Left lobe of liver (tissue), 2 donors: Measurements from ENCODE around the gene NOX5. TPM values are rescaled to one million over a fixed set of nuclear protein-coding genes. Genes with fewer than 3 reads are reported as not detected.

ENCODE experiments used
- ATAC-seq: fragments of 200-7000 bp; cut with Tn5 transposase; one replicate; pipeline ENCODE4 v1.9.1; 2020; ENCODE audit warnings: mild to moderate bottlenecking, moderate library complexity
- DNase-seq: peaks from one replicate; pipeline ENCODE4 v3.0.0-alpha.2; 2020; ENCODE audit warnings: low spot score
- total RNA-seq: library from RNA; stranded (reverse); gene quantifications from one replicate; pipeline ENCODE4 v1.2.1, GENCODE V29; 2021
- donor health status: DM: no; HTN: no; CAD: no; lungs with moderate emphysema.
- donor health status: DM: no; HTN: yes; CAD: no.

NOX5 gene
- total RNA-seq, 1 donor from 2014 or later = 0.13 TPM

GRCh38 chr15:69096196-69096595 lies 81.7 kb downstream of the NOX5 start:
- ATAC-seq (no peak), DNase-seq (no peak)

DNA sequence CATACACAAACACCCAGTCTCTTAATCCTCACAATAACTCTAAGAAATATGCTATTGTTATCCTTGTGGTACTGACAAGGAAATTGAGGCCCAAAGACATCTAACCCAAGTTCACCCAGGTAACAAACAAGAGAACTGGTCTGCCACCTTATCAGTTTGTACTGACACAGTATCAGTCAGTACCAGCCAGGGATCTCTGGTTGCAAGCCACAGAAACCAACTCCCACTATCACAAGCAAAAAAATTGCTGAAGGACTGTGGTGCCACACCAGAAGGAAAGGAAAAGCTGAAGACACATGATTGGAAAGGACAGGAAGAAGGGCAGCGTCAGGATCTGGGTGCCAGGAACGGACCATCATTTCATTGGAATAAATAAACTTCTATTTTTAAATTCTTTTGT lies 82.1 kb downstream of the NOX5 start:
- ATAC-seq (no peak), DNase-seq (no peak)

DNA sequence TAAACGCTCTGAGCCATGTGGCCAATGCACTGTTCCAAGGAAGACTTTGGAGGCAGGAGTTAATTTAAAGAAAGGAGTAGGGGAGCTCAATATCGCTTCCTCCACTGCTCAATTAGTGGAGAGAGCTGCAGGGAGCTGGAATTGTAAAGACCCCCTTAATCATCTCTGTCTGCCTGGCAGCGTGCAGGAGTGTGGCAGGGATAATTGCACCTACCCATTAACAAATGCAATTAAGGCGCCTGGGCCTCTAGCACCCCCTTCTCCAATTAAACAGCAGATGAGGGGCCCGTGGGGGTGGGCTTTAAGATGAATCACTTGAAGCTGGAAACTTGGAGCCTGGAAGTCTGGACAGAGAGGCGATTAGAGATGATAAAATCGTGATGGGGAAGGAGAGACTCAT lies 84.3 kb downstream of the NOX5 start:
- ATAC-seq (no peak), DNase-seq (no peak)

GRCh38 chr15:69099941-69100340 lies 85.4 kb downstream of the NOX5 start:
- DNase-seq (no peak), ATAC-seq (no peak)

DNA sequence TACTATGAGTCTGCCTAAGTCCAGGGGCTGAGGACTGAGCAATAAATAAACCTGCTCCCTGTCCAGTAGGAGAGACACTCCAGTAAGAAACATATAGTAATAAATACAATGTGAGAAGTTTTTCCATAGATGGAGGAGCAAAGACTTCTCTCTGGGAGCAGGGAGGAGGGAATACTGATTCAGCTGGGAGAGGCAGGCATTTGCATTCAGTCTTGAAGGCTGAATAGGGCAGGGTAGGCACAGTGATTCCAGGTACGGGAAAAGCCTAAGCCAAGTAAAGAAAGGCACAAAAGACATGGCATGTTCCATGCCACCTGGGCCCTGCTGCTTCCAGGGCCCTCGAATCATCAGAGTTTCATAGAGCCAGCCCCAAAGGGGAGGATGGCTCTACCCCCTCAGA lies 86.3 kb downstream of the NOX5 start:
- DNase-seq = no peak
- no peak for ATAC-seq

- DNase-seq = no peak
- ATAC-seq = no peak
These were observed 89.7 kb downstream of the NOX5 start for GRCh38 chr15:69104050-69104750.

- ATAC-seq (no peak), DNase-seq (no peak)
These were observed 91.0 kb downstream of the NOX5 start for GRCh38 chr15:69105451-69105985.

- ATAC-seq (no peak), DNase-seq (no peak)
These were observed 92.6 kb downstream of the NOX5 start for GRCh38 chr15:69107025-69107620.

Other genes with a start within 250 kb of the NOX5 start
- gene ANP32A, start 193.8 kb upstream of the NOX5 start, total RNA-seq = 41.5 TPM
- gene SPESP1, start 84.2 kb upstream of the NOX5 start, total RNA-seq = 0.48 TPM
- gene GLCE, start 145.9 kb downstream of the NOX5 start, total RNA-seq = 11.6 TPM